Adrenal gland (tissue), 12 donors: ENCODE results near the gene REEP2. TPM values are rescaled to one million over a fixed set of nuclear protein-coding genes. Genes with fewer than 3 reads are reported as not detected.

Experiments
- DNase-seq, 7 donors: peaks; one replicate each; pipeline ENCODE4 v3.0.0-alpha.2; 2019 to 2020
- H3K27ac ChIP-seq, 5 donors: fragments of 200-600 bp; sonication (generic) in 4 of 5; 1 replicate in 3 of 5; 2 replicates in 2 of 5; pipeline versions ENCODE4 v1.5.1 to v1.8.0; 2016 to 2020; ENCODE audit warnings: mild to moderate bottlenecking in 1 of 5
- H3K27me3 ChIP-seq: fragments of 200-600 bp; 2 replicates; pipeline ENCODE4 v1.8.0; 2021
- H3K36me3 ChIP-seq, 2 donors: fragments of 200-600 bp; replicated peaks in 1 of 2; 1 replicate in 1 of 2; 2 replicates in 1 of 2; pipeline versions ENCODE4 v1.5.1 to v1.8.0; 2018 to 2022
- H3K4me1 ChIP-seq, 2 donors: fragments of 200-600 bp; replicated peaks in 1 of 2; 1 replicate in 1 of 2; 2 replicates in 1 of 2; pipeline versions ENCODE4 v1.5.1 to v1.8.0; 2018 to 2021
- H3K4me3 ChIP-seq, 4 donors: fragments of 200-600 bp; sonication (generic) in 3 of 4; one replicate each; pipeline ENCODE4 v1.5.1; 2016 to 2018
- H3K9me3 ChIP-seq, 3 donors: fragments of 200-600 bp; sonication (generic) in 1 of 3; replicated peaks in 1 of 3; 1 replicate in 2 of 3; 2 replicates in 1 of 3; pipeline versions ENCODE4 v1.5.1 to v1.8.0; 2016 to 2021
- POLR2A ChIP-seq, 2 donors: fragments of 450-650 bp; IDR thresholded peaks; one replicate each; pipeline ENCODE4 v1.6.1; 2017; ENCODE audit warnings: antibody characterized with exemption in 2 of 2, mild to moderate bottlenecking in 2 of 2, moderate library complexity in 1 of 2
- WGBS, 4 donors: extraction: QIAGEN DNeasy Blood & Tissue Kit in 2 of 4; methylation state at CpG; one replicate each; pipeline versions ENCODE4 v1.1.5 to v1.1.7; 2013 to 2017; 5-methylcytosine and 5-hydroxymethylcytosine counted together
- intact Hi-C, 2 donors: fragments of 100-400 bp; cut with DNase I; formaldehyde crosslinking; loops; one replicate each; pipeline versions ENCODE4 v1.14.1 to v1.15.0; 2022 to 2023
- polyA plus RNA-seq, 3 donors: library from polyadenylated mRNA; stranded (reverse); fragments of 200-250 nt in 2 of 3; fragments of 350-450 nt in 1 of 3; fragmentation: Illumina TruSeq in 1 of 3; extraction: RNeasy Lipid Tissue Mini Kit (QIAGEN cat#74804) in 1 of 3; gene quantifications; one replicate each; pipeline ENCODE4 v1.2.3, GENCODE V29; 2013 to 2014
- total RNA-seq, 9 donors: library from RNA; depleted of rRNA in 4 of 9; stranded (reverse); fragments of >200 nt in 4 of 9; fragments of 120-200 nt in 1 of 9; fragmentation: NEBNext Ultra II Directional in 1 of 9; extraction: Animal tissue kit (Norgen Biotek cat#: 25700) in 1 of 9; gene quantifications; one replicate each; pipeline versions ENCODE4 v1.1.0 to v1.2.4, GENCODE V29; 2013 to 2023
- TF ChIP-seq, protein P1 (sequence below), 6 experiments: fragments of 450-650 bp in 4 of 6; fragments of 200-600 bp in 2 of 6; sonication (generic) in 1 of 6; IDR thresholded peaks; 1 replicate in 5 of 6; 2 replicates in 1 of 6; pipeline versions ENCODE4 v1.5.1 to v1.8.0; 2016 to 2021; ENCODE audit warnings: antibody characterized with exemption in 6 of 6, mild to moderate bottlenecking in 2 of 6, moderate library complexity in 1 of 6
- donor health status: healthy with polysubstance abuse.
- donor health status: Bipolar disorder and iron deficiency.
- donor health status: DM: yes; HTN: yes; CAD: no.
- donor health status: DM: no; HTN: no; CAD: no.
- donor health status: DM: no; HTN: no; CAD: no.
- donor health status: DM: yes; HTN: yes; CAD: no.

Gene REEP2
- total and polyA plus RNA-seq, 12 donors: 2.4 to 39.7 (median 5.9) TPM

DNA sequence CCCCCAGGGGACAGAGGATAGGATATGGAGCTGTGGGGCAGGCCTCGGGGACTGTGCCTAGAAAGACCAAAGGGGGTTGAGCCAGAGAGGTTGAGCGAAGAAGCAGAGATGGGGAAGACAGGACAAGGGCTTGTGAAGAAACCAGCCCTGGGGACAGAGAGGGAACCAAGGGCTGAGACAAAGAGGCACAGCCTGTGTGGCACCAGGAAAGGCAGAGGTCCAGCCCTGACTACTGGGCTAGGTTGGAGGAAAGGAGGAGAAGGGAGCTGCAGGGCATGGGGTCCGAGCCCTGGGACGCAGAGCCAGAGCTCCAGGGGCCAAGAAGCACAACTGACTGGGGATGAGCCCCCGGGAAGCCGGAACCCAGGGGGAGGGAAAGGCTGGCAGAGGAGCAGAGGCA lies 9.2 kb downstream of the REEP2 start:
- peaks cover 0 to 4% of the 10 kb centered on the region in 2 donors for H3K4me1 ChIP-seq
- no peaks in the 10 kb centered on the region for H3K9me3 ChIP-seq
- TF ChIP-seq POLR2A (IDR thresholded peaks at IDR 0.05): no peak
- TF ChIP-seq, protein P1, sequence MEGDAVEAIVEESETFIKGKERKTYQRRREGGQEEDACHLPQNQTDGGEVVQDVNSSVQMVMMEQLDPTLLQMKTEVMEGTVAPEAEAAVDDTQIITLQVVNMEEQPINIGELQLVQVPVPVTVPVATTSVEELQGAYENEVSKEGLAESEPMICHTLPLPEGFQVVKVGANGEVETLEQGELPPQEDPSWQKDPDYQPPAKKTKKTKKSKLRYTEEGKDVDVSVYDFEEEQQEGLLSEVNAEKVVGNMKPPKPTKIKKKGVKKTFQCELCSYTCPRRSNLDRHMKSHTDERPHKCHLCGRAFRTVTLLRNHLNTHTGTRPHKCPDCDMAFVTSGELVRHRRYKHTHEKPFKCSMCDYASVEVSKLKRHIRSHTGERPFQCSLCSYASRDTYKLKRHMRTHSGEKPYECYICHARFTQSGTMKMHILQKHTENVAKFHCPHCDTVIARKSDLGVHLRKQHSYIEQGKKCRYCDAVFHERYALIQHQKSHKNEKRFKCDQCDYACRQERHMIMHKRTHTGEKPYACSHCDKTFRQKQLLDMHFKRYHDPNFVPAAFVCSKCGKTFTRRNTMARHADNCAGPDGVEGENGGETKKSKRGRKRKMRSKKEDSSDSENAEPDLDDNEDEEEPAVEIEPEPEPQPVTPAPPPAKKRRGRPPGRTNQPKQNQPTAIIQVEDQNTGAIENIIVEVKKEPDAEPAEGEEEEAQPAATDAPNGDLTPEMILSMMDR (IDR thresholded peaks at IDR 0.05): no peak
- no peaks in the 10 kb centered on the region for H3K27me3 ChIP-seq
- H3K4me3 ChIP-seq: no peak overlapping the region
- 84 to 90% (median 87%) methylated on average over 6 of the region's 6 CpGs for WGBS, 4 donors
- intact Hi-C loops: no loop called here
- H3K27ac ChIP-seq: no peak overlapping the region
- peak in 1 of 7 donors; percentile 11 for DNase-seq
- H3K36me3 ChIP-seq: no peaks in the 10 kb centered on the region

DNA sequence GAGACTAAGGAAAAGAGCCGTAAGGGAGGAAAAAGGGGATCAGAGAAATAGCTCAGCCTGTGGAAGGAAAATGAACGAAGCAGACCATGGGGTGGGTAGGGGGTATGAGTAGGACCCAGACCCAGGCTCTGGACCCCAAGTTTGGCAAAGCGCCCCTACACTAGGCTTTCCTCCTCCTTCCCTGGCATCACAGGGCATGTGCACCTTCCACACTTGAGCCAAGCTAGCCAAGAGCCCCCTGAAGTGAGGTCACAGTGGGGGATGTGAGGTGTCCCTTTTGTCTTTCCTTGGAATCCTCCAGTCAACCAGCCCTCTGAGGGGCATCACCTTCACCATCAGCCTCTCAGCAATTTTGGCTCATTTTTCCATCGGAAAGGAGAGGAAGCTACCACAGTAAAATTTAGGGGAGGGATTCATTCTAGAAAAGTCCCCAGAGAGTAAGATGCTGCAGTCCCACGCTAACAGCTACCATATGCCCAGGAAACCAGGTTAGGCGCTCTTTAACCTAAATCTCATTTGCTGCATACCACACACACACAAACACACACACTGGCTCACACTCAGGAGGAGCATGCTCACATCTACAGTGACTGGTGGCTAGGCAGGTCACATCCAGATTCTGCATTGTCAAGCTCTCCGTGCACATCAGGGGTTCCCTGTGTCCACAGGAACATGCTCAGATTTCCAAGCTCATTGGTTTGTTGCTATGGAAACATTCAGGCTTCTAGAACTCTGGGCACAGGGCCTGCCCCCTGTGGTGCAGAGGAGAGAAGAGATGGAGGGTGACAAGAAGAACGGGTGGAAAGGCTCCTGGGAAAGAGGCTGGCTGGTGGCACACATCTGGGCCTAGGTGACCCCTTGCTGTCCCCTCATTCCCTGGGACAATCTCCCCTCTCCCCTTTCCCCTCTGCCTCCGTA lies 9.9 kb downstream of the REEP2 start:
- 65 to 79% (median 77%) methylated on average over 8 to 9 of the region's 9 CpGs for WGBS, 4 donors
- DNase-seq: peak in 1 of 7 donors; percentile 5
- no peak for TF ChIP-seq POLR2A (IDR thresholded peaks at IDR 0.05)
- TF ChIP-seq, protein P1 (IDR thresholded peaks at IDR 0.05): no peak

DNA sequence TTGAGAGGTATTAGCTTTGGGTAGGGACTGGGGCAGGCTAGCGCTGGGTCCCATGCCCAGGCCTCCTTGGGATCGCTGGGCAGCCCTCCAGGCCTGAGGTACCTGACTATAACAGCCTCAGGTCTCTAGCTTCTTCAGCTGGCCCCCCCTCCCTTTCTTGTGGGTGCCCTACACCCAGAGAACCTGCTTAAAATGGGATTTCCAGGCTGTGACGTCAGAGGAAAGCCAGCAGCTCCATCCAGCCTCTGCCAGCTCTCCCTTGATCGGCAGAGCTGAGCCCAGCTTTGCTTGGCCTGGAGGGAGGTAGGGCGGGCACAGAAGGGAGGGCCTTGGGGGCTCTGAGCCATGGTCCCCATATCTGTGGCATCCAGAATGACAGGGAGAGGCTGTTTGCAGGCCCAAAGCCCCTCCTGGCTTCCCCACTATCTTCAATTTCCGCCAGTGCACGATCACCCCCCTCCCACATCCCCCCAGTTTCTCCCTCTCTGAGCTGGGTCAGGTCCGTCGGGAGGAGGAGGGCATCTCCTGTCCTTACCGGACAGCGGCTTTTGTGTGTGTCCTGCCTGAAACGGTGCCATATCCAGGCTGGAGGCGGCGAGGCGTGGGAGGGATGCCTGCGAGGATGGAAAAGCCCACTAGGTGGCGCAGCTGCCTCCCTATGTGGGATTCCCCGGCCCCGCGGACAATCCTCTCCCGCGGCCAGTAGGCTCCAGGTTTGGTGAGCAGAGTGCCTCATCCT lies 10.8 kb downstream of the REEP2 start:
- peaks cover 0 to 4% of the 10 kb centered on the region in 2 donors for H3K4me1 ChIP-seq
- H3K27ac ChIP-seq: peak overlapping the region in 1 of 5 donors; percentile 42
- H3K36me3 ChIP-seq: no peaks in the 10 kb centered on the region
- no peaks in the 10 kb centered on the region for H3K9me3 ChIP-seq
- intact Hi-C loops: loop anchor here in 1 of 2 donors (5.0 kb wide), 1 partner anchor 98 kb away; no protein-coding TSS in a partner anchor
- 11 to 26% (median 17%) methylated on average over 12 to 22 of the region's 22 CpGs for WGBS, 4 donors
- H3K4me3 ChIP-seq: no peak overlapping the region
- TF ChIP-seq, protein P1 (IDR thresholded peaks at IDR 0.05): peak; percentile 91 to 99 (median 97)
- TF ChIP-seq POLR2A (IDR thresholded peaks at IDR 0.05): no peak
- H3K27me3 ChIP-seq: no peaks in the 10 kb centered on the region
- peak; percentile 85 to 97 (median 92) for DNase-seq

More for the DNA sequence above, 9.9 kb downstream of the REEP2 start:
- Histone ChIP-seq H3K4me1 (peaks cover 0 to 4% of the 10 kb centered on the region in 2 donors), H3K36me3 (no peaks in the 10 kb centered on the region), H3K27ac (peak overlapping the region in 1 of 5 donors; percentile 42), H3K4me3 (no peak overlapping the region), H3K27me3 (no peaks in the 10 kb centered on the region), H3K9me3 (no peaks in the 10 kb centered on the region)
- intact Hi-C loops: no loop called here

DNA sequence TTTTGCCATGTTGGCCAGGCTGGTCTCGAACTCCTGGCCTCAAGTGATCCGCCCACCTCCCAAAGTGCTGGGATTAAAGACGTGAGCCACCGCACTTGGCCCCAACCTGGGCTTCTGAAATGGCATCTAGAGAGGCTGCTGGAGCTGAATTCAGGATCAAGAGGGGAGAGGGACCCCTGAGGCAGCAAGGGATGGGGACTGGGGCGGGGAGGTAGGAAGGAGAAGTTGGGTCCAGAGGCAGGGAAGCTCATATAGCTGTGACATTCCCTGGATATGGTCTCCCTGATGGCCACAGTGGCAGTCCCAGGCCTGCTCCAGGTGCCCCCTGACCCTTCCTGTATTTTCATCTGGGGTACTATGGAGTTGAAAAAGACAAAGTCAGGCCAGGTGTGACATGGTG lies 12.1 kb downstream of the REEP2 start:
- Histone ChIP-seq H3K36me3 (no peaks in the 10 kb centered on the region), H3K9me3 (no peaks in the 10 kb centered on the region), H3K4me1 (peaks cover 0 to 4% of the 10 kb centered on the region in 2 donors), H3K4me3 (no peak overlapping the region), H3K27ac (no peak overlapping the region), H3K27me3 (no peaks in the 10 kb centered on the region)
- WGBS, 4 donors: 78 to 96% (median 88%) methylated on average over 4 to 5 of the region's 5 CpGs
- DNase-seq: no peak
- TF ChIP-seq, protein P1 (IDR thresholded peaks at IDR 0.05): no peak
- TF ChIP-seq POLR2A (IDR thresholded peaks at IDR 0.05): no peak
- intact Hi-C loops: loop anchor here in 1 of 2 donors (5.0 kb wide), 1 partner anchor 96 kb away; no protein-coding TSS in a partner anchor
